ENCODE measurements around the gene FNDC4.

GRCh38 chr2:27522400-27522945 lies 27.5 kb upstream of the FNDC4 start:
- no peak for TF ChIP-seq POLR2A (IDR thresholded peaks at IDR 0.05; ENCODE audit: low read depth, low read length)
- TF ChIP-seq SPI1 (IDR thresholded peaks at IDR 0.05; ENCODE audit: low read depth, low read length): no peak
